Stimulated activated CD8-positive, alpha-beta memory T cell treated with anti-CD3 and anti-CD28 coated beads, Interleukin-12 subunit alpha, Interleukin-12 subunit beta, amount 100 ng/mL, for 4 hours (primary cell): Measurements from ENCODE around the gene SERINC5.
A peak's percentile ranks its signal among the peaks of the same experiment; 100 is the strongest.
"Not testable (repeated sequence)": the region's sequence is repeated elsewhere in the genome, so short reads cannot be mapped to it uniquely, and the experiment has no call there.

ENCODE experiments used
- DNase-seq: peaks from one replicate; pipeline ENCODE4 v3.0.0-alpha.2; 2020; ENCODE audit warnings: low read depth

The SERINC5 gene

GRCh38 chr5:80093796-80094195, 162.1 kb downstream of the SERINC5 start:
- DNase-seq = no peak

- no peak for DNase-seq
Measured at GRCh38 chr5:80092486-80093107, 163.3 kb downstream of the SERINC5 start.

- not testable (repeated sequence) for DNase-seq
Measured at GRCh38 chr5:80091792-80092192, 164.1 kb downstream of the SERINC5 start.

- no peak for DNase-seq
Measured at GRCh38 chr5:80090884-80091166, 165.0 kb downstream of the SERINC5 start.

GRCh38 chr5:80083101-80083890, 172.6 kb downstream of the SERINC5 start:
- peak; percentile 9 for DNase-seq

GRCh38 chr5:80082731-80083100, 173.1 kb downstream of the SERINC5 start:
- DNase-seq = peak; percentile 26

- no peak for DNase-seq
Measured at GRCh38 chr5:80082281-80082680, 173.6 kb downstream of the SERINC5 start.

GRCh38 chr5:80078921-80079320, 176.9 kb downstream of the SERINC5 start:
- DNase-seq = no peak

GRCh38 chr5:80077051-80077714, 178.7 kb downstream of the SERINC5 start:
- DNase-seq = no peak

- no peak for DNase-seq
Measured at GRCh38 chr5:80076131-80077050, 179.5 kb downstream of the SERINC5 start.

- no peak for DNase-seq
Measured at GRCh38 chr5:80072103-80073073, 183.5 kb downstream of the SERINC5 start.

- DNase-seq = no peak
Measured at GRCh38 chr5:80071510-80072021, 184.3 kb downstream of the SERINC5 start.

GRCh38 chr5:80070338-80071056, 185.4 kb downstream of the SERINC5 start:
- DNase-seq = no peak

GRCh38 chr5:80069918-80070318, 185.9 kb downstream of the SERINC5 start:
- no peak for DNase-seq

GRCh38 chr5:80069251-80069800, 186.5 kb downstream of the SERINC5 start:
- no peak for DNase-seq

GRCh38 chr5:80068775-80069174, 187.1 kb downstream of the SERINC5 start:
- no peak for DNase-seq

- DNase-seq = no peak
Measured at GRCh38 chr5:80068246-80068636, 187.6 kb downstream of the SERINC5 start.

GRCh38 chr5:80067531-80068245, 188.2 kb downstream of the SERINC5 start:
- no peak for DNase-seq

GRCh38 chr5:80067016-80067415, 188.8 kb downstream of the SERINC5 start:
- no peak for DNase-seq
